NCI-H1092 treated with DMSO at 0.1 percent for 48 hours (cell line): Measurements from ENCODE around the gene UCKL1.
A peak's percentile ranks its signal among the peaks of the same experiment; 100 is the strongest.
"Not testable (repeated sequence)": the region's sequence is repeated elsewhere in the genome, so short reads cannot be mapped to it uniquely, and the experiment has no call there.

ENCODE experiments used
- DNase-seq: peaks from one replicate; lab custom pipeline; 2025; lab: John Stamatoyannopoulos, UW

UCKL1 gene

DNA sequence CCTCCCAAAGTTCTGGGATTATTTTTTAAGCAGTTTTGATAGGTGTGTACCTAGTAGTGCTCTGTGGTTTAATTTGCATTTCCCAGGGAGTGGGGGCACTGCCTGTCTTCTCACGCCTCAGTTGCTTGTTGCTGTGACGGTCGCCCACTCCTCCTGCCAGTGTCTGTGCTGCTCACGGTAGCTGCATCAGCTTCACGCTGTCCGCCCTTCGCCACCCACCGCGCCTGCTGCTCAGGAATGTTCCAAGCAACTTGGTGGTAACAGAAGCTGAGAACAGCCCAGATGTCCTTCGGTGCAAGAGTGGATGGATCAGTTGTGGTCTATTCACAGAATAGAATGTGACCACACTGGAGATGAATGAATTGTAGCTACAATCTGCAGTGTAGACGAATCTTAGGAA lies 38.4 kb downstream of the UCKL1 start:
- no peak for DNase-seq

DNA sequence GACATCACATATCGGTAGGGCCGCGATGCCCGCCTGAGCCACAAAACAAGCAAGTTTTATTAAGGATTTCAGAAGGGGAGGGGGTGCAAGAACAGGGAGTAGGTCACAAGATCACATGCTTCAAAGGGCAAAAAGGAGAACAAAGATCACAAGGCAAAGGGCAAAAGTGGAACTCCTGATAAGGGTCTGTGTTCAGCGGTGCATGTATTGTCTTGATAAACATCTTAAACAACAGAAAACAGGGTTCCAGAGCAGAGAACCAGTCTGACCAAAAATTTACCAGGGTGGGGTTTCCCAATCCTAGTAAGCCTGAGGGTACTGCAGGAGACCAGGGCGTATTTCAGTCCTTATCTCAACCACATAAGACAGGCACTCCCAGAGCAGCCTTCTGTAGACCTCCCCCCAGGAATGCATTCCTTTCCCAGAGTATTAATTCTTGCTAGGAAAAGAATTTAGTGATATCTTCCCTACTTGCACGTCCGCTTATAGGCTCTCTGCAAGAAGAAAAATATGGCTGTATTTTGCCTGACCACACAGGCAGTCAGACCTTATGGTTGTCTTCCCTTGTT lies 39.8 kb downstream of the UCKL1 start:
- DNase-seq: not testable (repeated sequence)

DNA sequence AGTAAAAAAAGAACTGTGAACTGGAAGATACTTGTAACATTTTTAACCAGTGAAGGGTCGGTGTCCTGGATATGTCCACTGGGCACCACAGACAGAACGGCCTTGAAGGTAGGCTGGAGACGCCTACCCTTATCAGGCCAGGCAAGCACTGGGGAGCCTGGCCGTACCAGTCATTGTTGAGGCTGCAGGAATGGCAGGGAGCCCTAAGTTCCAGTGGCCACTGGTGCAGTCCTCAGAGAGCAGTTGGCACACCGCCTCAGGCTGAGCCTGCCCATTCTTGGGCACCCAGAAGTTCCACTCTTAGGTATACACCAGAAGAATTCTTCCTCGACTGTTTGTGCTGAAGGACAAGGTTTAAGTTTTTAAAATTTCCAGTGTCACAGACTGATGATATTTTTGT lies 40.7 kb downstream of the UCKL1 start:
- DNase-seq: no peak

- DNase-seq: no peak
Measured at GRCh38 chr20:63913768-63914167, 42.4 kb downstream of the UCKL1 start.

DNA sequence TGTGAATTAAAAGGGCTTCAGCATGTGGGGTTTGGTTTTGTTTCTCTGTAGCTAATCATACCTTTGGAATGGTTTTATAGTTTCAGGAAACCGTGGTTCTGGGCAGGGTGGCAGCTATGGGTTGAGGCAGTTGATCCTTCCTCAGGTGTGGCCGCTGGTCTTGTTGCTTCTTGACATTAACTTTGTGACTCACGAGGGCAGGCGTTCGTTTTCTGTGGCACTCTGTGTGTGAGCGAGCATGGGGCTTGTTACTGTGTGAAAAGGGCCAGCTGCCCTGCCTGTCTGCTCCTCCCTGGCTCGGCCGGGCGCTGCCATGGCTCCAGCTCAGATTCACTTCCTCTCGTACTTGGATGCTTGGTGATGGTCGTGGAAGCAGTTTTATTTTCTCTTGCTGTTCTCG lies 45.0 kb downstream of the UCKL1 start:
- no peak for DNase-seq

- DNase-seq: no peak
Measured at GRCh38 chr20:63908008-63908682, 48.1 kb downstream of the UCKL1 start.

- DNase-seq: no peak
Measured at GRCh38 chr20:63903796-63904561, 52.2 kb downstream of the UCKL1 start.

DNA sequence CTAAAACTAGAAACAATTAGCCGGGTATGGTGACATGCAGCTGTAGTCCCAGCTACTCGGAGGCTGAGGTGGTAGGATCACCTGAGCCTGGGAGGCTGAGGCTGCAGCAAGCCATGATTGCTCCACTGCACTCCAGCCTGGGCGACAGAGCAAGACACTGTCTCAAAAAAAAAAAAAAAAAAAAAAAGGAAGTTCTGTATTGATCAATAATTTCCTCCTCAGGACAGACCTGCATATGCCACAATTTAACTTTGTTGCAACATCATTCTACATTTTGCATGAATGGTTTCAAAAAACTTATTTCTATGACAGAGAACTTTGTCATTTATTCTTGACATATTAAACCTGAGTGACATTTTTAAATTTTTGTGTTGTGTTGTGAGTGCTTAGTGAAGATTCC lies 55.8 kb downstream of the UCKL1 start:
- DNase-seq: no peak

DNA sequence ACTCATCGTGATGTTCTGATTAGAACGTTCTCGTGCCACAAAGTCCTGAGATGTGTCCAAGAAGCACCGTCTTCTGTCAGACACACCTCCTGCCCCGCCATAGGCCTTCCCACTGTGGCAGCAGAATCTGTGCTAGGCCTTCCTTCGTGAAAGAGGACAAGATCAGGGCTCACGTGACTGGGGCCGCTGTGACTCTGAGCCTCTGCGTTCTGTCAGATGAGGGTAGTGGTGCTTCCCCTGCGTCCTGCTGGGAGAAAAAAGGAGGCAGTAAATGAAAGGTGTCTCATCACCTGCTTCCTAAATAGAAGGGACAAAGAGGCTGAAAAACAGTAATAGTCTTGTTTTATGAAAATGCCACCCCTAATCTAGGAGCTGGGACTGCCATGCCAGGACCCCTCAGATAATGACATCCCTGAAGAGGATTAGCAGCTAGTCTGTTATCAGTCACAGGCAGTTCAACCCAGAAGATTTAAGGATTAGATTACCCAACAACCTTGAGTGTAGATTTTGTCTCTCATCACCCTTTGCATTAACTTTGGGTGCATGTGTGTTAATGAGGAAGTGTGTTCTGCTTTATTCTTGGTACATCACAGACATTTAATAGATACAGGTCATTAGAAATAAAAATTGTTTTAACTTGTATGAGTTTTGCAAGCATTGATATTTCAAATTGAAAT lies 57.2 kb downstream of the UCKL1 start:
- no peak for DNase-seq

- DNase-seq: no peak
Measured at GRCh38 chr20:63897978-63898561, 58.1 kb downstream of the UCKL1 start.

DNA sequence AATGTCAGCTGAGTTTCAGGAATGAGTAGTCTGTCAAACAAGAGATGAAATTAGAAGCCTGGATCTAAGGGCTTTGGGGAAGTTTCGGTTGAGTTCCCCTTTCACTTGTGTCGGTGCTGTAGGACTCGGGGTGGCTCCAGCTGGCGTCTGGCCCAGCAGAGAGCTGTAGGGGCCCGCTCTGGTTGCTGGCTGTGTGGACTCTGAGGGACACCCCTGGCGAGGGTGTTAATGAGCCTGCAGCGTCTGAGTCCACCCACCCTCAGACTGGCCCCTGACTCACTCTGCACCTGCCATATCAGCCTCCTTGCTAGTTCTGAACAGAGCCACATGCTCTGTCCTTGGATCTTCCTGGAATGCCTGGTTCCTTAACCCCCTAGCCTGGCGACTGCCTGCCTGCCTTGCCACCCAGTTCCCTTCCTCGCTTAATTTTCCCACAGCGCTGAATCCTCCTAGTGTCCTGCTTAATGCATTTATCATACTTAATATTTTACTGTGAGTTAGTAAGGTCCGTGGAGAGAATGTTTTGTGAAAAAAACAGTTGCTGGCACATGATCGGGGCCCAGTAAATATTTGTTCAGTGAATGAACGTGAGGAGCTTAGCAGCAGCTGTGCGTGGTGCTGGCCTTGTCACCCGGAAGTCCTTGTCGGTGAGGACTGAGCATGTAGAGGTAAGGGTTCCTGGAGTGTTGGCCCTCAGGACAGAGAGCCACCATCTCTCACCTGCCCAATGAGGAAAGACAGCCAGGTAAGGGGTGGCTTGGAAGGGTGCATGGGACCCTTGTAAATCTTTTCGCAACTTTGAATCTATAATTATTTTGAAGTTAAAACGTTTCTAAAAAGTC lies 59.7 kb downstream of the UCKL1 start:
- peak; percentile 80 for DNase-seq

DNA sequence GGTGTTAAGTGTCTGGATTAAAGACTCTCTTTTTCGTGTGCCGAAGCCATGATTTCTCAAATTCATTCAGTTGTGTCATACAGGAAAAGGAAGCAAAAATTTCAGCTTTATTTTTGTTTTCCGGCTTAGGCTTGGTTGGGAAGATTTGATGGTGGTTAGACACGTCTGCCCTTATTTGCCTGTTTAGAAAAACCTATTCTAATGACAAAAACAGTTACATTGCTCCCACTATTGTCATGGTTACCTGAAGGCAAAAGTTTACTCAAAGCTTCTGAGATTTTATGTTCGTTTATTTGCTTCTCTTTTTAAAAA lies 60.3 kb downstream of the UCKL1 start:
- no peak for DNase-seq

GRCh38 chr20:63895202-63895951 lies 60.8 kb downstream of the UCKL1 start:
- no peak for DNase-seq

DNA sequence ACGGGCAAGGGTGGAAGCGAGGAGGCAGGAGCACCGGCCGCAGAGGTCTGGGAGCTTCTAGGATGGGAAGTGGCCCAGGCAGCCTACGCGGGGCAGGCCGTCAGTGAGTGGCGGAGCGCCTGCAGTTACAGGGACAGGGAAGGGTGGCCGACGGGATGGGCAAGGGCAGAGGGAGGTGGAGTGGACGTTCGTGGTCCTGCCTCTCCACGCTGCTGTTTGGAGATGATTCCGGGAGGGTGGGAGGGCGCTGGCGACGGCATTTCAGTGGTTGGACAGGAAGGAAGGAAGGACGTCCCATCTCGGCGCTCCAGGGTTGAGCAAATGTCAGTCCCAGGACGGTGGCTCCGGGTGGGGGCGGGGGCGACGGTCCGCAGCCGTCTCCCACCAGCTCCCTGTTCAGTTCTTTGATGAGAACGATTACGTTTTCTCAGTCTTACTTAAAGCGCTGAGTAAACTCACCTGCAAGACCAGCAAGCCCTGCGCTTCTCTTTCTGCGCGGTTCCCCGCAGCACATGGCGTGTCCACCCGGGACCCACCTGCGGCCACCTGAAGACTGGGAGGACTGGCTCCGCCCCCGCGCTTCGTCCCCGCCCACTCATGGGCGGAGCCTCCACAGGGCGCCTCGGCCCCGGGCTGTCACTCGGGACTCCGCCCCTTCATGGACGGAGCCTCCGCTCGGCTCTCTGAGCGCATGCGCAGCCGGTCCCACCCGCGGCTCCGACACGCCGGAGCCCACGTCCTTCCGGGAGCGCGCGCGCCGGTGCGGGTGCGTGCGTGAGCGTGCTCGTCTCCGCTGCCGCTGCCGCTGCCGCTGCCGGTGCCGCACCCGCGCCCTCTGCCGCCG lies 61.6 kb downstream of the UCKL1 start, which contains the start of gene DNAJC5:
Gene DNAJC5, plus strand, starts transcription at position 769 of the 844 bp plus-strand sequence. CDS start 33,220 bp downstream, outside the sequence.
- peak; percentile 89 for DNase-seq

- DNase-seq: no peak
Measured at GRCh38 chr20:63893999-63894357, 62.2 kb downstream of the UCKL1 start.

GRCh38 chr20:63892402-63892801 lies 63.8 kb downstream of the UCKL1 start:
- DNase-seq: no peak

DNA sequence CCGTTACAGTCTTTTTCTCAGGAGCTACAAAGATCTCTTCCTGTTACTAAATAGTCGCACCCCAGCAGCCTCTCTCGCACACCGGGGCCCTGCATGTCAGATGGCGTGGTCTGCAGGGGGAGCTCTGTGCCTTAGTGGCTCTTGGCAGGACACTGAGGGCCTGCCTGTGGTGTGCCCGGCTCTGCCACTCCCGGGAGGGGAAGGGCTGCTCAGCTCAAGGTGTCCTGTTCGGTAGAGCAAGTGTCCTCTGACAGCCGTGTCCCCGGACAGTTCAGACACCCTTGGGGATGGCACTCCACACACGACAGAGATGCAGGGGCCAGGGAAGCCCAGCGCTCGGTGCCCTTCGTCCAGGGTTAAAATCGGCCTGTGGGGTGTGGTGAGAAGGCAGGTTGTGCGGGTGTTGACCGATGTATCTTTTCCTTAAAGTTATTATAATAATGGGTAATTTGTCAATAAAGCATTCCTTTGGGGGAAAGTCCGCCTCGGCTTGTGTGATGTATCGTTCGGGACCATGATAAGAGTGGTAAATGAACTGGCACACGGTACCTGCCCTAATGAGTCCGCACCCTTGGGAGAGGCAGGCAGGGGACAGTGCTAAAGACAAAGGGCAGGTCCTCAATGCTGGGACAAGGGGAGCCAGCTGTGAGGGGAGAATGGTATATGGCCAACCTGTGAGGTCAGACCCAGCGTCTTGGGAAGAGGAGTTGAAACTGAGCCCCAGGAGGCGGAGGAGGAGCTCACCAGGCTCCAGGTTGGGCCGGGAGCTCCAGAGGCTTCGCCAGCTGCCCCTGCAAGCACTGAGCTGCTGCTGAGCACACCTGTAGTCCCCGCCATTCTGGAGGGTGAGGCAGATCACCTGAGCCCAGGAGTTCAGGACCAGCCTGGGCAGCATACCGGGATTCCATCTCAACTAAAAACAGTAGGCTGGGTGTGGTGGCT lies 64.9 kb downstream of the UCKL1 start:
- no peak for DNase-seq

- DNase-seq: no peak
Measured at GRCh38 chr20:63890616-63891015, 65.6 kb downstream of the UCKL1 start.

DNA sequence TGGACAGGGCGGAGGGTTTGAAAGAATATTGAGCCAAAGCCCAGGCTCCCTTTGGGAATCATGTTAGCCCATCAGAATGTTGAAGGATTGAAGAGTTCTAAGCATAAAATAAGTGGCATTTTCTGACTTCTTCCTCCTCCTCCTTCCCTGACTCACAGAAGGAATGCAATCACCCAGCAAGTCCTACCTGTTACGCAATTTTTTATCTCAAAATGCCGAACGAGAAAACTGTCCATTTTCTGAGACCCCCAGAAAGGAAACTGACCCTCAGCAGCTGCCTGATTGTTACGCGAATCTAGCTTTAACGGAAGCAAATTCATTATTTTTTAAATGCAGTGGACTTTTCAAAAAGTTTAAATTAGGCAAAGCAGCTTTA lies 66.0 kb downstream of the UCKL1 start:
- no peak for DNase-seq
